NT2/D1 (cell line): ENCODE results near the gene STK16.

Experiments used
- SUZ12 ChIP-seq: IDR thresholded peaks from 2 replicates; pipeline ENCODE4 v1.6.1; 2011; ENCODE audit not compliant: insufficient read length, insufficient read depth; ENCODE audit errors: extremely low read depth
- YY1 ChIP-seq: IDR thresholded peaks from 2 replicates; pipeline ENCODE4 v1.6.1; 2011; ENCODE audit not compliant: insufficient read length, insufficient read depth

DNA sequence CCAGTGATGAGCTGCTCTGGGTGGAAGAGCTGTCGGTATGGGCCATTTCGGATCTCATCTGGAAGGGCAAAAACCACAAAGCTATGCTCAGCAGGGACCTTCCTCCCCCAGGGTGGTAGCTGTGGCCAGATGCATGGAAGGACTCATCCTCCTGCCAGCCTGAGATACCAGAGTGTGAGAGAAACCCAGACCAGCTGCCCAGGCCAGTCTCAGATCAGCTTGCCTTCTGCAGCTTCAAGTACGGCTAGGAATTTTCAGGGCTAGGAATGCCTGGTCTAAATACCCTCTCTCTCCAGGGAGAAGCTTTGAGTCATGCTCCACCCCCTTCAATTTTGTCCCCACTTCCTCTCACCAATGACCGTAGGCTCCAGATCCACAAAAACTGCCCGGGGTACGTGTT lies 6.4 kb downstream of the STK16 start:
- no peak for TF ChIP-seq SUZ12
- TF ChIP-seq YY1, result no peak
